HCT116 (cell line): ENCODE results near the gene MTUS2. TPM values are rescaled to one million over a fixed set of nuclear protein-coding genes. Genes with fewer than 3 reads are reported as not detected.

Experiments
- ATAC-seq: fragments of 200-7000 bp; cut with Tn5 transposase; 2 replicates; pipeline ENCODE4 v1.9.1; 2020; ENCODE audit warnings: mild to moderate bottlenecking, moderate library complexity
- BruUV-seq: library from RNA; stranded (reverse); fragments of 400-500 nt; replicated peaks from 2 replicates; lab custom pipeline; 2021; lab: Mats Ljungman, UMichigan
- CTCF ChIA-PET: fragments of 300-600 bp; sonication (Branson Sonifier 250); formaldehyde crosslinking; loops from one replicate; lab custom pipeline; 2021; ENCODE audit warnings: antibody characterized with exemption; lab: Charles Lee
- POLR2A ChIA-PET: fragments of 300-600, 350-600 bp; sonication (Branson Sonifier 250); formaldehyde crosslinking; loops from one replicate; lab custom pipeline; 2021; ENCODE audit warnings: antibody characterized with exemption; lab: Charles Lee
- RAD21 ChIA-PET, 2 experiments: fragments of 300-600 bp; sonication (Branson Sonifier 250); formaldehyde crosslinking; loops; one replicate each; lab custom pipeline; 2023; ENCODE audit warnings: low total read pairs in 2 of 2; ENCODE audit not compliant: uncharacterized antibody in 2 of 2, unreplicated experiment in 2 of 2, low non-redundant PET in 1 of 2; lab: Charles Lee
- DNase-seq: peaks from one replicate; pipeline ENCODE4 v3.0.0-alpha.2; 2010; ENCODE audit warnings: low read depth, low spot score
- H2AFZ ChIP-seq: fragments of 200-600 bp; shearing (Covaris generic), sonication (generic); 2 replicates; pipeline ENCODE4 v1.6.1; 2017; ENCODE audit warnings: low read depth, mixed run types, mixed read lengths, antibody characterized with exemption, low read length; ENCODE audit not compliant: poor library complexity, severe bottlenecking
- H3K27ac ChIP-seq: 2 replicates; pipeline ENCODE4 v1.5.1; 2012; ENCODE audit warnings: low read depth, low read length
- H3K27me3 ChIP-seq: fragments of 200-600 bp; sonication (generic); 2 replicates; pipeline ENCODE4 v1.6.1; 2016; ENCODE audit warnings: mixed run types, low read length, mixed read lengths; ENCODE audit not compliant: insufficient read depth
- H3K36me3 ChIP-seq, 2 experiments: fragments of 200-500 bp in 1 of 2; fragments of 200-600 bp in 1 of 2; sonication (Bioruptor generic) in 1 of 2; sonication (generic) in 1 of 2; 2 replicates each; pipeline versions ENCODE4 v1.5.1 to v1.6.1; 2014 to 2016; ENCODE audit warnings: low read length in 2 of 2, inconsistent platforms in 1 of 2, mixed read lengths in 1 of 2, mixed run types in 1 of 2; ENCODE audit not compliant: insufficient read depth in 2 of 2, control insufficient read depth in 1 of 2
- H3K4me1 ChIP-seq, 2 experiments: fragments of 200-600 bp in 1 of 2; sonication (generic) in 1 of 2; 2 replicates each; pipeline versions ENCODE4 v1.5.1 to v1.6.1; 2012 to 2017; ENCODE audit warnings: low read length in 2 of 2, inconsistent platforms in 1 of 2, mild to moderate bottlenecking in 1 of 2, mixed read lengths in 1 of 2, mixed run types in 1 of 2, moderate library complexity in 1 of 2; ENCODE audit not compliant: insufficient read depth in 2 of 2, control insufficient read depth in 1 of 2
- H3K4me2 ChIP-seq: fragments of 200-600 bp; sonication (generic); 2 replicates; pipeline ENCODE4 v1.6.1; 2017; ENCODE audit warnings: mixed run types, low read length, mixed read lengths
- H3K4me3 ChIP-seq, 2 experiments: fragments of 200-600 bp in 1 of 2; sonication (generic) in 1 of 2; replicated peaks in 1 of 2; 2 replicates each; pipeline ENCODE4 v1.5.1; 2011 to 2016; ENCODE audit warnings: low read length in 2 of 2, control low read depth in 1 of 2, low read depth in 1 of 2, mild to moderate bottlenecking in 1 of 2, mixed read lengths in 1 of 2, mixed run types in 1 of 2
- H3K79me2 ChIP-seq: fragments of 200-600 bp; sonication (generic); 2 replicates; pipeline ENCODE4 v1.6.1; 2017; ENCODE audit warnings: mild to moderate bottlenecking, mixed run types, low read length, moderate library complexity, mixed read lengths; ENCODE audit not compliant: insufficient read depth
- H3K9ac ChIP-seq: fragments of 200-600 bp; sonication (generic); 2 replicates; pipeline ENCODE4 v1.6.1; 2016; ENCODE audit warnings: low read length, mixed read lengths
- H3K9me2 ChIP-seq: fragments of 200-600 bp; sonication (generic), shearing (Covaris generic); 2 replicates; pipeline ENCODE4 v1.6.1; 2017; ENCODE audit warnings: mixed run types, mild to moderate bottlenecking, moderate library complexity; ENCODE audit not compliant: insufficient read depth
- H3K9me3 ChIP-seq, 2 experiments: fragments of 200-500 bp in 1 of 2; fragments of 200-600 bp in 1 of 2; sonication (Bioruptor generic) in 1 of 2; sonication (generic) in 1 of 2; 2 replicates each; pipeline ENCODE4 v1.6.1; 2014 to 2017; ENCODE audit warnings: low read length in 2 of 2, mixed read lengths in 2 of 2, inconsistent platforms in 1 of 2, low read depth in 1 of 2, mild to moderate bottlenecking in 1 of 2, mixed run types in 1 of 2, moderate library complexity in 1 of 2; ENCODE audit not compliant: control insufficient read depth in 1 of 2, insufficient read depth in 1 of 2
- H4K20me1 ChIP-seq: fragments of 200-600 bp; sonication (generic), shearing (Covaris generic); 2 replicates; pipeline ENCODE4 v1.6.1; 2017; ENCODE audit warnings: mixed run types, mild to moderate bottlenecking, moderate library complexity; ENCODE audit not compliant: insufficient read depth
- EZH2phosphoT487 ChIP-seq: fragments of 200-600 bp; IDR thresholded peaks from 2 replicates; pipeline ENCODE4 v1.6.1; 2018; ENCODE audit warnings: antibody characterized with exemption, borderline replicate concordance
- POLR2AphosphoS5 ChIP-seq: IDR thresholded peaks from 2 replicates; pipeline ENCODE4 v1.6.1; 2011; ENCODE audit warnings: mild to moderate bottlenecking, low read depth, low read length, moderate library complexity
- RAD21 ChIP-seq: IDR thresholded peaks from 2 replicates; pipeline ENCODE4 v1.6.1; 2012; ENCODE audit warnings: low read depth, mild to moderate bottlenecking
- TCF7L2 ChIP-seq: IDR thresholded peaks from 2 replicates; pipeline ENCODE4 v1.7.0; 2011; ENCODE audit warnings: borderline replicate concordance, inconsistent platforms; ENCODE audit not compliant: insufficient read depth, insufficient read length; ENCODE audit errors: extremely low read depth
- ZBTB33 ChIP-seq: IDR thresholded peaks from 2 replicates; pipeline ENCODE4 v1.6.1; 2011; ENCODE audit warnings: mild to moderate bottlenecking, low read length, moderate library complexity; ENCODE audit not compliant: insufficient replicate concordance; ENCODE audit errors: extremely low read depth
- ZFX ChIP-seq: fragments of 450-650 bp; IDR thresholded peaks from 2 replicates; pipeline ENCODE4 v1.6.1; 2017
- intact Hi-C: fragments of 100-400 bp; cut with micrococcal nuclease; formaldehyde crosslinking; loops from 2 replicates; pipeline ENCODE4 v1.10.0; 2022
- total RNA-seq: library from RNA; stranded (reverse); gene quantifications from one replicate; pipeline ENCODE4 v1.2.1, GENCODE V29; 2021; ENCODE audit not compliant: unreplicated experiment
- TF ChIP-seq, protein P1 (sequence below): IDR thresholded peaks from 2 replicates; pipeline ENCODE4 v1.6.1; 2012
- TF ChIP-seq, protein P2 (sequence below): IDR thresholded peaks from 2 replicates; pipeline ENCODE4 v1.6.1; 2012

MTUS2 gene
- total RNA-seq, 1 experiment from 2014 or later = 0.02 TPM

DNA sequence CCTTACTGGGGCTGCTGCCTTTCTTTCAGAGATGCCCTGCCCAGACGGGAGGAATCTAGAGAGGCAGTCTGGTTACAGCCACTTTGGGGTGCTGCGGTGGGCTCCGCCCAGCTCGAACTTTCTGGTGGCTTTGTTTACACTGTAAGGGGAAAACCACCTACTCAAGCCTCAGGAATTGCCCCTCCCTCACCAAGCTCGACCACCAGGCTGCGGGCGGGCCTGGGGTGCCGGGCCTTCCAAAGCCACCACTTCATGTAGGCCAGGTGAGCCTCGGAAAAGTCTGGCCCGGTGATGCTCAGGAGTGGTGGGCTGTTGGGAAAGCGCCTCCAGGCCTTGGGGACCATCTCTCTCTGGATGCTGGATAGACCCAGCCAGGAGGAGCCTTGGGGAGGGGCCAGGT is 218.6 kb downstream of the MTUS2 start:
- Histone ChIP-seq H3K4me2 (no peak overlapping the region), H3K9ac (no peak overlapping the region), H3K27ac (no peak overlapping the region), H3K27me3 (0 out of 2 replicates have a peak, but pooled peaks cover 4% of the 10 kb centered on the region), H3K36me3 (no peaks in the 10 kb centered on the region), H3K4me3 (no peak overlapping the region), H3K9me2 (no peaks in the 10 kb centered on the region), H3K79me2 (no peaks in the 10 kb centered on the region), H3K4me1 (no peaks in the 10 kb centered on the region), H2AFZ (no peak overlapping the region), H3K9me3 (no peaks in the 10 kb centered on the region), H4K20me1 (no peaks in the 10 kb centered on the region)
- BruUV-seq = no TSS peak
- intact Hi-C loops = no loop called here
- ATAC-seq (no peak), DNase-seq (no peak)
- ChIA-PET POLR2A (no interaction called here), CTCF (no interaction called here), RAD21 (no interaction called here)
- no peak for TF ChIP-seq POLR2AphosphoS5

DNA sequence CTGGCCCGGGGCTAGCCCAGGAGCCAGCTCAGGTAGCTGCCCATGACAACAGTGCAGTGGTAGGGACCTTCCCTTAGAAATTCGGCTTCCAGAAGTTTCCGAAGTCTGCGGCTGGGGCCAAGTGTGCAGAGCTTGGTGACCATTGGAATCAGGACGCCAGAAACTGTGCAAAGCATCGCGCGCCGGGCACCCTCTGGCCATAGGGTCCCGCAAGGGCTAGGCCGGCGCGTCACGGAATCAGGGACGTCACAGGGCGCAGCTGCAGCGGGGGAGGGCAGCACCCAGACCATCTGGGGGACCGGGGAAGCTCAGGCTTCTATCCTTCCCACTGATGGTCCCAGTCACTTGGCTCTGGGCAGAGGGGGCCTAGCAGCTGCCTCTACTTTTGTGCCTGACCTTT is 219.1 kb downstream of the MTUS2 start:
- H4K20me1 ChIP-seq = no peaks in the 10 kb centered on the region
- H3K27ac ChIP-seq = no peak overlapping the region
- H3K36me3 ChIP-seq = no peaks in the 10 kb centered on the region
- H3K4me2 ChIP-seq = no peak overlapping the region
- H3K9me3 ChIP-seq = no peaks in the 10 kb centered on the region
- no TSS peak for BruUV-seq
- TF ChIP-seq, protein P1, sequence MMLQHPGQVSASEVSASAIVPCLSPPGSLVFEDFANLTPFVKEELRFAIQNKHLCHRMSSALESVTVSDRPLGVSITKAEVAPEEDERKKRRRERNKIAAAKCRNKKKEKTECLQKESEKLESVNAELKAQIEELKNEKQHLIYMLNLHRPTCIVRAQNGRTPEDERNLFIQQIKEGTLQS = no peak
- TF ChIP-seq EZH2phosphoT487 = no peak
- TF ChIP-seq RAD21 = no peak
- TF ChIP-seq, protein P2, sequence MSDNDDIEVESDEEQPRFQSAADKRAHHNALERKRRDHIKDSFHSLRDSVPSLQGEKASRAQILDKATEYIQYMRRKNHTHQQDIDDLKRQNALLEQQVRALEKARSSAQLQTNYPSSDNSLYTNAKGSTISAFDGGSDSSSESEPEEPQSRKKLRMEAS = no peak
- TF ChIP-seq ZFX = no peak
- TF ChIP-seq TCF7L2 = no peak
- TF ChIP-seq ZBTB33 = no peak
- ChIA-PET CTCF (no interaction called here), POLR2A (no interaction called here), RAD21 (no interaction called here)
- no peak overlapping the region for H3K4me3 ChIP-seq
- no peaks in the 10 kb centered on the region for H3K4me1 ChIP-seq
- ATAC-seq (no peak), DNase-seq (no peak)
- no peak overlapping the region for H2AFZ ChIP-seq
- no peaks in the 10 kb centered on the region for H3K9me2 ChIP-seq
- 0 out of 2 replicates have a peak, but pooled peaks cover 4% of the 10 kb centered on the region for H3K27me3 ChIP-seq
- no peak overlapping the region for H3K9ac ChIP-seq
- no peaks in the 10 kb centered on the region for H3K79me2 ChIP-seq
- intact Hi-C loops = no loop called here
